Omental fat pad (tissue), 4 donors: ENCODE measurements around the gene UBAC1. TPM values are rescaled to one million over a fixed set of nuclear protein-coding genes. Genes with fewer than 3 reads are reported as not detected.

Experiments
- ATAC-seq: fragments of 150-250 bp; one replicate; pipeline ENCODE4 v1.9.1; 2016; ENCODE audit warnings: mild to moderate bottlenecking, moderate library complexity; ENCODE audit not compliant: low FRiP score
- DNase-seq: peaks from one replicate; pipeline ENCODE4 v3.0.0-alpha.2; 2019; ENCODE audit warnings: low spot score
- total RNA-seq, 4 donors: library from RNA; depleted of rRNA; stranded (reverse); fragments of >200 nt; gene quantifications; one replicate each; pipeline ENCODE4 v1.1.0, GENCODE V29; 2016
- TF ChIP-seq, protein P1 (sequence below), 3 donors: fragments of 450-650 bp; IDR thresholded peaks; one replicate each; pipeline ENCODE4 v1.5.1; 2016 to 2017; ENCODE audit warnings: antibody characterized with exemption in 3 of 3, mild to moderate bottlenecking in 3 of 3, moderate library complexity in 2 of 3

UBAC1 gene
- total RNA-seq, 4 donors from 2014 or later = 28.4 to 56.7 (median 34.6) TPM

GRCh38 chr9:136007276-136007933 lies 46.2 kb upstream of the UBAC1 start:
- DNase-seq (no peak), ATAC-seq (no peak)
- TF ChIP-seq, protein P1, sequence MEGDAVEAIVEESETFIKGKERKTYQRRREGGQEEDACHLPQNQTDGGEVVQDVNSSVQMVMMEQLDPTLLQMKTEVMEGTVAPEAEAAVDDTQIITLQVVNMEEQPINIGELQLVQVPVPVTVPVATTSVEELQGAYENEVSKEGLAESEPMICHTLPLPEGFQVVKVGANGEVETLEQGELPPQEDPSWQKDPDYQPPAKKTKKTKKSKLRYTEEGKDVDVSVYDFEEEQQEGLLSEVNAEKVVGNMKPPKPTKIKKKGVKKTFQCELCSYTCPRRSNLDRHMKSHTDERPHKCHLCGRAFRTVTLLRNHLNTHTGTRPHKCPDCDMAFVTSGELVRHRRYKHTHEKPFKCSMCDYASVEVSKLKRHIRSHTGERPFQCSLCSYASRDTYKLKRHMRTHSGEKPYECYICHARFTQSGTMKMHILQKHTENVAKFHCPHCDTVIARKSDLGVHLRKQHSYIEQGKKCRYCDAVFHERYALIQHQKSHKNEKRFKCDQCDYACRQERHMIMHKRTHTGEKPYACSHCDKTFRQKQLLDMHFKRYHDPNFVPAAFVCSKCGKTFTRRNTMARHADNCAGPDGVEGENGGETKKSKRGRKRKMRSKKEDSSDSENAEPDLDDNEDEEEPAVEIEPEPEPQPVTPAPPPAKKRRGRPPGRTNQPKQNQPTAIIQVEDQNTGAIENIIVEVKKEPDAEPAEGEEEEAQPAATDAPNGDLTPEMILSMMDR (IDR thresholded peaks at IDR 0.05) = no peak

- DNase-seq (no peak), ATAC-seq (no peak)
These were observed 45.0 kb upstream of the UBAC1 start for GRCh38 chr9:136006169-136006568.

GRCh38 chr9:136004712-136005111 lies 43.5 kb upstream of the UBAC1 start:
- TF ChIP-seq, protein P1 (IDR thresholded peaks at IDR 0.05) = no peak
- DNase-seq (no peak), ATAC-seq (no peak)

More at GRCh38 chr9:136006169-136006568, 45.0 kb upstream of the UBAC1 start:
- TF ChIP-seq, protein P1 (IDR thresholded peaks at IDR 0.05) = no peak

- DNase-seq = no peak
- TF ChIP-seq, protein P1 (IDR thresholded peaks at IDR 0.05) = no peak
- no peak for ATAC-seq
These were observed 43.0 kb upstream of the UBAC1 start for GRCh38 chr9:136004219-136004618.

GRCh38 chr9:136003411-136004218 lies 42.4 kb upstream of the UBAC1 start:
- TF ChIP-seq, protein P1 (IDR thresholded peaks at IDR 0.05) = no peak
- DNase-seq (no peak), ATAC-seq (no peak)

DNA sequence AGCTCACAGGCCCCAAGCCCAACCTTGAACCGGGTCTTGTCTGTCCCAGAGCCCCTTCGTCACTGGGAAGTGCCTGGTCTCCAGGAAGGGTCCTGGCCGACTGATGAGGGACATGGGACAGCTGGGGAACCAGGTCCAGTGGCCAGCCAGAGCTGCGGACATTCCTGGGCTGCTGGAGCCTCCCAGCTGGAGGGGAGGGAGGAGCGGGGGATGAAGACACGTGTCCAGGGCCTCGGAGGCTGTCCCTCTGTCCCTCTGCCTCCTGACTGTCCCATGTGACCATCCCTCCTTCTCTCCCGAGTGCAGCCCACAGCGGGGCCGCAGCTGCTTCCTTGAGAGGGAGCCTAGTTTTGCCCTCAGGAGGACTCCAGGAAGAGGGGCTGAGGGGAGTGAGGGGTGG lies 41.7 kb upstream of the UBAC1 start:
- TF ChIP-seq, protein P1 (IDR thresholded peaks at IDR 0.05) = no peak
- ATAC-seq (no peak), DNase-seq (no peak)
